GM12878 (cell line): ENCODE measurements around the gene F12. TPM values are rescaled to one million over a fixed set of nuclear protein-coding genes. Genes with fewer than 3 reads are reported as not detected.

Experiments used
- ATAC-seq: fragments of 200-7000 bp; cut with Tn5 transposase; 3 replicates; pipeline ENCODE4 v1.9.1; 2020; ENCODE audit warnings: mild to moderate bottlenecking, moderate library complexity
- BruUV-seq: library from RNA; stranded (reverse); fragments of 400-500 nt; replicated peaks from 2 replicates; lab custom pipeline; 2021; lab: Mats Ljungman, UMichigan
- CTCF ChIA-PET: fragments of 300-600 bp; sonication (Branson Sonifier 250); formaldehyde crosslinking; extraction: SDS; loops from one replicate; lab custom pipeline; 2021; ENCODE audit warnings: inconsistent platforms; lab: Yijun Ruan, JAX
- POLR2A ChIA-PET: fragments of 350-600 bp; formaldehyde crosslinking; extraction: SDS; loops from one replicate; lab custom pipeline; 2021; ENCODE audit warnings: inconsistent platforms; lab: Charles Lee
- RAD21 ChIA-PET: fragments of 300-600 bp; sonication (Branson Sonifier 250); formaldehyde crosslinking; loops from one replicate; lab custom pipeline; 2023; ENCODE audit warnings: antibody characterized with exemption; ENCODE audit not compliant: unreplicated experiment; lab: Charles Lee
- SMC1A ChIA-PET: fragments of 300-600 bp; sonication (Branson Sonifier 250); formaldehyde crosslinking; loops from one replicate; lab custom pipeline; 2023; ENCODE audit not compliant: unreplicated experiment, uncharacterized antibody; lab: Charles Lee
- DNase-seq: peaks from one replicate; pipeline ENCODE4 v3.0.0-alpha.2; 2011; ENCODE audit warnings: low read depth, low spot score
- FAIRE-seq: peaks from 3 replicates; lab custom pipeline; 2011; peaks lifted over from hg19 to GRCh38; lab: Jason Lieb, UNC
- H2AFZ ChIP-seq: 2 replicates; pipeline ENCODE4 v1.6.0; 2011; ENCODE audit warnings: low read depth, low read length, control low read depth; ENCODE audit not compliant: control insufficient read depth
- H3K27ac ChIP-seq: 2 replicates; pipeline ENCODE4 v1.5.1; 2011; ENCODE audit warnings: control low read depth; ENCODE audit not compliant: control insufficient read depth, insufficient read depth
- H3K27me3 ChIP-seq, 2 experiments: replicated peaks in 1 of 2; 2 replicates each; pipeline versions ENCODE4 v1.6.0 to v1.6.1; 2011; ENCODE audit warnings: low read length in 1 of 2; ENCODE audit not compliant: control insufficient read depth in 2 of 2, insufficient read depth in 2 of 2
- H3K36me3 ChIP-seq, 2 experiments: 2 replicates each; pipeline ENCODE4 v1.5.1; 2011; ENCODE audit warnings: low read length in 1 of 2; ENCODE audit not compliant: control insufficient read depth in 2 of 2, insufficient read depth in 2 of 2
- H3K4me1 ChIP-seq: 2 replicates; pipeline ENCODE4 v1.6.1; 2011; ENCODE audit warnings: mild to moderate bottlenecking, low read length, moderate library complexity, mixed read lengths; ENCODE audit not compliant: control insufficient read depth, insufficient read depth
- H3K4me2 ChIP-seq: 2 replicates; pipeline ENCODE4 v1.6.0; 2011; ENCODE audit warnings: control low read depth; ENCODE audit not compliant: control insufficient read depth, insufficient read depth
- H3K4me3 ChIP-seq: fragments of 200-600 bp; sonication (generic); 2 replicates; pipeline ENCODE4 v1.5.1; 2016
- H3K79me2 ChIP-seq: 2 replicates; pipeline ENCODE4 v1.6.0; 2011; ENCODE audit warnings: low read length; ENCODE audit not compliant: control insufficient read depth, insufficient read depth
- H3K9ac ChIP-seq: 2 replicates; pipeline ENCODE4 v1.8.0; 2011; ENCODE audit warnings: low read length, control low read depth, mixed read lengths; ENCODE audit not compliant: control insufficient read depth, insufficient read depth
- H3K9me3 ChIP-seq: replicated peaks from 3 replicates; pipeline ENCODE4 v1.5.1; 2011; ENCODE audit warnings: mild to moderate bottlenecking, low read length; ENCODE audit not compliant: control insufficient read depth, insufficient read depth
- H4K20me1 ChIP-seq: 2 replicates; pipeline ENCODE4 v1.6.0; 2011; ENCODE audit not compliant: control insufficient read depth, insufficient read depth
- ASH2L ChIP-seq: fragments of 300-600, 200-600 bp; sonication (generic); IDR thresholded peaks from 2 replicates; pipeline ENCODE4 v1.6.1; 2017; ENCODE audit warnings: low read depth, mild to moderate bottlenecking, borderline replicate concordance
- SMAD5 ChIP-seq: IDR thresholded peaks from 2 replicates; pipeline ENCODE4 v1.6.1; 2016; ENCODE audit warnings: antibody characterized with exemption, low read depth
- TAF1 ChIP-seq: IDR thresholded peaks from 2 replicates; pipeline ENCODE4 v1.6.1; 2011; ENCODE audit warnings: mild to moderate bottlenecking, low read depth, low read length, borderline replicate concordance
- TBL1XR1 ChIP-seq: IDR thresholded peaks from 2 replicates; pipeline ENCODE4 v1.6.1; 2012; ENCODE audit warnings: low read depth, low read length, improper control_type of control experiment
- ZSCAN29 ChIP-seq: fragments of 450-650 bp; IDR thresholded peaks from 2 replicates; pipeline ENCODE4 v1.6.1; 2017; ENCODE audit warnings: mild to moderate bottlenecking, moderate library complexity
- WGBS: methylation state at CpG from one replicate; pipeline ENCODE4 v1.1.6; 2016; ENCODE audit warnings: low lambda C conversion rate; ENCODE audit not compliant: insufficient replicate concordance, insufficient coverage; ENCODE audit errors: missing lambda C conversion rate; 5-methylcytosine and 5-hydroxymethylcytosine counted together
- in situ Hi-C: fragments of 300-500 bp; cut with MboI; formaldehyde crosslinking; loops from 9 replicates; pipeline ENCODE4 v1.14.3; 2018; ENCODE audit warnings: mixed read lengths
- intact Hi-C: fragments of 100-400 bp; cut with micrococcal nuclease; formaldehyde crosslinking; loops from one replicate; pipeline ENCODE4 v1.14.2; 2022; ENCODE audit not compliant: unreplicated experiment
- polyA plus RNA-seq, 11 experiments: library from polyadenylated mRNA; depleted of rRNA in 4 of 11; unstranded in 6 of 11; stranded (reverse) in 5 of 11; fragments of >200 nt; fragmentation: Nextera tagmentation in 4 of 11; fragmentation: Illumina TruSeq in 1 of 11; extraction: Ambion mirVana in 4 of 11; extraction: Trizol in 1 of 11; gene quantifications; 1 replicate in 1 of 11; 2 replicates in 10 of 11; pipeline versions ENCODE4 v1.2.1 to v1.2.3, GENCODE V29; 2011 to 2016; ENCODE audit warnings: inconsistent platforms in 2 of 11, missing spikeins in 2 of 11, low read depth in 1 of 11
- total RNA-seq, 4 experiments: library from RNA; depleted of rRNA in 3 of 4; stranded (reverse); fragments of >200 nt in 3 of 4; fragmentation: Illumina TruSeq in 1 of 4; extraction: Trizol in 1 of 4; gene quantifications; 2 replicates each; pipeline versions ENCODE4 v1.2.1 to v1.2.3, GENCODE V29; 2013 to 2021

F12 gene
- total and polyA plus RNA-seq, 10 of the 15 experiments (the other 5 are each of a cell fraction or from before 2014, with no cell fraction given) = 0.25 to 11.3 (median 5.5) TPM

GRCh38 chr5:177392765-177393164 lies 16.6 kb downstream of the F12 start:
- no peaks in the 10 kb centered on the region for H3K27me3 ChIP-seq
- ChIA-PET POLR2A (interaction anchor here (1.1 to 6.0 kb wide), 4 partner anchors 11 to 116 kb away, joined by 3 to 56 read pairs (median 4); no protein-coding TSS in a partner anchor), CTCF (interaction anchor here (0.7 to 8.4 kb wide), 15 partner anchors 8 to 670 kb away, joined by 3 to 240 read pairs (median 4); partner anchors contain the start of genes MXD3, PFN3 and SLC34A1), RAD21 (interaction anchor here (0.8 to 6.2 kb wide), 6 partner anchors 9 to 83 kb away, joined by 3 to 108 read pairs (median 7); no protein-coding TSS in a partner anchor), SMC1A (interaction anchor here (0.6 to 5.2 kb wide), 9 partner anchors 10 to 109 kb away, joined by 3 to 97 read pairs (median 4); partner anchors contain the start of genes PFN3 and PRR7)
- no peak overlapping the region for H3K4me3 ChIP-seq
- no peaks in the 10 kb centered on the region for H3K79me2 ChIP-seq
- no peak overlapping the region for H3K27ac ChIP-seq
- ATAC-seq (no peak), FAIRE-seq (no peak), DNase-seq (no peak)
- intact Hi-C loops = loop anchor here (5.0 kb wide), 1 partner anchor 200 kb away; the partner anchor contains the start of gene TMED9
- TF ChIP-seq TAF1 (no peak), ZSCAN29 (no peak), SMAD5 (no peak), ASH2L (no peak), TBL1XR1 (no peak)
- H3K4me2 ChIP-seq = no peak overlapping the region
- peaks cover 26% of the 10 kb centered on the region for H3K4me1 ChIP-seq
- H3K9ac ChIP-seq = no peak overlapping the region
- in situ Hi-C loops = loop anchor here (25.0 kb wide), 1 partner anchor 1355 kb away; no protein-coding TSS in a partner anchor
- H3K36me3 ChIP-seq = no peaks in the 10 kb centered on the region
- no TSS peak for BruUV-seq
- no peaks in the 10 kb centered on the region for H3K9me3 ChIP-seq
- H2AFZ ChIP-seq = no peak overlapping the region
- 33% methylated on average over 5 of the region's 5 CpGs for WGBS
- H4K20me1 ChIP-seq = no peaks in the 10 kb centered on the region
